DOHH2 (cell line): ENCODE results near the gene EIF4EBP3.

Experiments used
- H3F3A ChIP-seq: fragments of 200-600 bp; sonication (generic), shearing (Covaris generic); 2 replicates; pipeline ENCODE4 v1.6.0; 2016; ENCODE audit warnings: antibody characterized with exemption, mild to moderate bottlenecking; ENCODE audit not compliant: control insufficient read depth, insufficient read depth
- H3K27ac ChIP-seq: fragments of 200-600 bp; sonication (generic); 2 replicates; pipeline ENCODE4 v1.5.1; 2014; ENCODE audit warnings: low read depth, mild to moderate bottlenecking, low read length, moderate library complexity
- H3K27me3 ChIP-seq: fragments of 200-600 bp; sonication (generic); 2 replicates; pipeline ENCODE4 v1.6.1; 2014; ENCODE audit warnings: mild to moderate bottlenecking, low read length, mixed read lengths; ENCODE audit not compliant: control insufficient read depth
- H3K36me3 ChIP-seq: fragments of 200-600 bp; sonication (generic); 2 replicates; pipeline ENCODE4 v1.6.1; 2014; ENCODE audit warnings: mild to moderate bottlenecking, low read length, moderate library complexity, mixed read lengths; ENCODE audit not compliant: control insufficient read depth
- H3K4me1 ChIP-seq: fragments of 200-600 bp; sonication (generic); 2 replicates; pipeline ENCODE4 v1.6.1; 2014; ENCODE audit warnings: mild to moderate bottlenecking, low read length, mixed read lengths; ENCODE audit not compliant: control insufficient read depth
- H3K4me2 ChIP-seq: fragments of 200-600 bp; sonication (generic); 2 replicates; pipeline ENCODE4 v1.6.0; 2014; ENCODE audit warnings: mild to moderate bottlenecking, low read length, moderate library complexity
- H3K4me3 ChIP-seq: fragments of 200-600 bp; sonication (generic); 2 replicates; pipeline ENCODE4 v1.5.1; 2014; ENCODE audit warnings: mild to moderate bottlenecking, low read length, mixed read lengths
- H3K79me2 ChIP-seq: fragments of 200-600 bp; sonication (generic); 2 replicates; pipeline ENCODE4 v1.6.1; 2014; ENCODE audit warnings: mild to moderate bottlenecking, low read length, mixed read lengths; ENCODE audit not compliant: control insufficient read depth
- H3K9me2 ChIP-seq: fragments of 200-600 bp; sonication (generic); replicated peaks from 2 replicates; pipeline ENCODE4 v1.6.1; 2014; ENCODE audit warnings: mild to moderate bottlenecking, low read length, mixed read lengths; ENCODE audit not compliant: control insufficient read depth
- H3K9me3 ChIP-seq: fragments of 200-600 bp; sonication (generic); 2 replicates; pipeline ENCODE4 v1.6.1; 2014; ENCODE audit warnings: antibody characterized with exemption, low read length, mixed read lengths; ENCODE audit not compliant: control insufficient read depth, insufficient read depth
- H4K20me1 ChIP-seq: fragments of 200-600 bp; sonication (generic); 2 replicates; pipeline ENCODE4 v1.6.0; 2014; ENCODE audit warnings: low read depth, mild to moderate bottlenecking, antibody characterized with exemption, low read length, moderate library complexity; ENCODE audit not compliant: control insufficient read depth, insufficient read depth
- CTCF ChIP-seq: fragments of 200-600 bp; sonication (generic); IDR thresholded peaks from one replicate; pipeline ENCODE4 v1.5.1; 2014; ENCODE audit warnings: antibody characterized with exemption, mild to moderate bottlenecking, low read depth, low read length; ENCODE audit not compliant: poor library complexity, severe bottlenecking
- EZH2phosphoT487 ChIP-seq: fragments of 200-600 bp; sonication (generic); IDR thresholded peaks from 2 replicates; pipeline ENCODE4 v1.6.1; 2017; ENCODE audit warnings: borderline replicate concordance, mild to moderate bottlenecking, antibody characterized with exemption, low read length, moderate library complexity, mixed read lengths

The EIF4EBP3 gene

DNA sequence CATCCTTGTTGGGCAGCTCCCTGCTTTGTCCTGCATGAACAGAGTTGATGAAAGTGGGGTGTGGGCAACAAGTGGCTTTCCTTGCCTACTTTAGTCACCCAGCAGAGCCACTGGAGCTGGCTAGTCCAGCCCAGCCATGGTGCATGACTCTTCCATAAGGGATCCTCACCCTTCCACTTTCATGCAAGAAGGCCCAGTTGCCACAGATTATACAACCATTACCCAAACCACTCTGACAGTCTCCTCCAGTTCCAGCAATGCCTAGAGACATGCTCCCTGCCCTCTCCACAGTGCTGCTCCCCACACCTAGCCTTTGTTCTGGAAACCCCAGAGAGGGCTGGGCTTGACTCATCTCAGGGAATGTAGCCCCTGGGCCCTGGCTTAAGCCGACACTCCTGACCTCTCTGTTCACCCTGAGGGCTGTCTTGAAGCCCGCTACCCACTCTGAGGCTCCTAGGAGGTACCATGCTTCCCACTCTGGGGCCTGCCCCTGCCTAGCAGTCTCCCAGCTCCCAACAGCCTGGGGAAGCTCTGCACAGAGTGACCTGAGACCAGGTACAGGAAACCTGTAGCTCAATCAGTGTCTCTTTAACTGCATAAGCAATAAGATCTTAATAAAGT, 21.1 kb downstream of the EIF4EBP3 start:
- peaks cover 41% of the 10 kb centered on the region for H3K36me3 ChIP-seq
- no peak for TF ChIP-seq EZH2phosphoT487
- TF ChIP-seq CTCF: no peak
- peaks cover 33% of the 10 kb centered on the region for H3K79me2 ChIP-seq
- H3K9me2 ChIP-seq: no peaks in the 10 kb centered on the region
- no peak overlapping the region for H3K4me3 ChIP-seq
- H4K20me1 ChIP-seq: no peaks in the 10 kb centered on the region
- no peak overlapping the region for H3K27ac ChIP-seq
- no peaks in the 10 kb centered on the region for H3F3A ChIP-seq
- no peaks in the 10 kb centered on the region for H3K9me3 ChIP-seq
- peaks cover 20% of the 10 kb centered on the region for H3K4me1 ChIP-seq
- no peaks in the 10 kb centered on the region for H3K27me3 ChIP-seq
- no peak overlapping the region for H3K4me2 ChIP-seq

DNA sequence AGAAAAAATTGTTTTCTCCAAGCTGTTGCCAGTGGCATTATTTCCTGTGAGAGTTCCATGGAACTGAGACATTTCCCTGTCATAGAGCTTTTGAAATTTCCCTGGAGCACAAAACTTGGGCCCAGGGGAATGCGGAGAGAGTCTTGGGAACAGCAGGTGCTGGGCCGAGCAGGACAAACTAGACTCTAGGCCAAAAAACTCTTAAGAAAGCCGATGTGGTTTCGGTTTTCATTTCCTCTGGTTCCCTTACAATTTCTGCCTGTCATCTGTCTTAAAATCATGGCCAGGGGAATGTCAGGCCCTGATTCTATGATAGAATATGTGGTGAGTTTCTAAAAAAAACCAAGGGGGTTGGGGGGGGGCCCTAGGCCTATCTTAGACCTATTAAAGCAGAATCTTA, 21.7 kb downstream of the EIF4EBP3 start:
- no peaks in the 10 kb centered on the region for H3K9me2 ChIP-seq

DNA sequence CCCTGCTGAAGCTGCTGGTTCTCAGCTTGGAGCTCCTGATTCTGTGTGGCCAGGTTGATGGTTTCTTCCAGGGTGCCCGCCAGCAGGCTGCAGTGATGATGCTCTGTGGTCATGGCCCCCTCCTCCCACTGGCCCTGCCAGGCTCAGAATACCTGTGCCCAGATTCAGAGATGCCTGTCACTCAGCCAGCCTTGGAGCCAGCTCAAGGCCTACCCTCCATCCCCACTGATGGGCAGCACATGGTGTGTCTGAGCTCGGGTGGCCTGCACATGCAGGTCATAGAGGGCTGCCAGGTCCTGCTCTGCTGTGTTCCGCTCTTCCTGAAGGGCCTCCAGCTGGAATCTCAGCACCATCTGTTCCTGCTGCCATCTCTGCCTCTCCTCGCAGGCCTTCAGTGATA, 22.6 kb downstream of the EIF4EBP3 start:
- H3K27ac ChIP-seq: no peak overlapping the region
- TF ChIP-seq EZH2phosphoT487 (no peak), CTCF (no peak)
- peaks cover 39% of the 10 kb centered on the region for H3K36me3 ChIP-seq
- H3K4me2 ChIP-seq: no peak overlapping the region
- no peaks in the 10 kb centered on the region for H4K20me1 ChIP-seq
- H3K4me1 ChIP-seq: peaks cover 13% of the 10 kb centered on the region
- H3K79me2 ChIP-seq: peaks cover 20% of the 10 kb centered on the region
- no peaks in the 10 kb centered on the region for H3K27me3 ChIP-seq
- H3K9me3 ChIP-seq: no peaks in the 10 kb centered on the region
- no peak overlapping the region for H3K4me3 ChIP-seq
- H3F3A ChIP-seq: no peaks in the 10 kb centered on the region
- no peaks in the 10 kb centered on the region for H3K9me2 ChIP-seq

More for the DNA sequence above, 21.7 kb downstream of the EIF4EBP3 start:
- H3K9me3 ChIP-seq: no peaks in the 10 kb centered on the region
- H3K36me3 ChIP-seq: peaks cover 41% of the 10 kb centered on the region
- no peak for TF ChIP-seq CTCF
- TF ChIP-seq EZH2phosphoT487: no peak
- peaks cover 14% of the 10 kb centered on the region for H3K4me1 ChIP-seq
- no peaks in the 10 kb centered on the region for H3F3A ChIP-seq
- H3K27me3 ChIP-seq: no peaks in the 10 kb centered on the region
- no peaks in the 10 kb centered on the region for H4K20me1 ChIP-seq
- no peak overlapping the region for H3K4me3 ChIP-seq
- H3K27ac ChIP-seq: no peak overlapping the region
- H3K4me2 ChIP-seq: no peak overlapping the region
- peaks cover 27% of the 10 kb centered on the region for H3K79me2 ChIP-seq
